Naive thymus-derived CD8-positive, alpha-beta T cell (primary cell): ENCODE measurements around the gene TUBGCP2. TPM values are rescaled to one million over a fixed set of nuclear protein-coding genes. Genes with fewer than 3 reads are reported as not detected.
A peak's percentile ranks its signal among the peaks of the same experiment; 100 is the strongest.
"Not testable (repeated sequence)": the region's sequence is repeated elsewhere in the genome, so short reads cannot be mapped to it uniquely, and the experiment has no call there.

ENCODE experiments used
- ATAC-seq, 2 donors: fragments of 150-1000 bp; cut with Tn5 transposase in 1 of 2; sonication (Bioruptor Pico), chemical (Tn5 transposase) in 1 of 2; 1 replicate in 1 of 2; 2 replicates in 1 of 2; pipeline ENCODE4 v1.10.0; 2021; ENCODE audit warnings: mild to moderate bottlenecking in 2 of 2, moderate library complexity in 2 of 2
- POLR2A ChIA-PET: fragments of 350-600 bp; sonication (Branson Sonifier 250); formaldehyde crosslinking; loops from one replicate; lab custom pipeline; 2021; ENCODE audit warnings: antibody characterized with exemption; lab: Charles Lee
- DNase-seq, 10 donors: peaks; one replicate each; pipeline versions ENCODE4 v3.0.0 to v3.0.0-alpha.2; 2020 to 2022
- H3K27ac Mint-ChIP-seq, 10 donors: one replicate each; pipeline ENCODE4 v1.8.0; 2020 to 2022; ENCODE audit warnings: mild to moderate bottlenecking in 10 of 10, mixed read lengths in 10 of 10, moderate library complexity in 4 of 10, inconsistent platforms in 1 of 10
- H3K27me3 Mint-ChIP-seq, 5 donors: one replicate each; pipeline ENCODE4 v1.8.0; 2021 to 2022; ENCODE audit warnings: mixed read lengths in 5 of 5
- H3K36me3 Mint-ChIP-seq, 3 donors: one replicate each; pipeline ENCODE4 v1.8.0; 2020 to 2022; ENCODE audit warnings: mixed read lengths in 3 of 3, mild to moderate bottlenecking in 2 of 3, inconsistent platforms in 1 of 3
- H3K4me1 Mint-ChIP-seq, 4 donors: one replicate each; pipeline ENCODE4 v1.8.0; 2021 to 2022; ENCODE audit warnings: mixed read lengths in 4 of 4
- H3K4me3 Mint-ChIP-seq, 10 donors: one replicate each; pipeline ENCODE4 v1.8.0; 2020 to 2022; ENCODE audit warnings: mild to moderate bottlenecking in 10 of 10, mixed read lengths in 10 of 10, moderate library complexity in 6 of 10, inconsistent platforms in 1 of 10
- H3K9me3 Mint-ChIP-seq, 9 donors: one replicate each; pipeline ENCODE4 v1.8.0; 2020 to 2022; ENCODE audit warnings: mixed read lengths in 9 of 9, mild to moderate bottlenecking in 3 of 9, inconsistent platforms in 1 of 9, moderate library complexity in 1 of 9
- polyA plus RNA-seq, 3 donors: library from polyadenylated mRNA; unstranded; fragments of 300-500 nt; fragmentation: Illumina TruSeq; gene quantifications; one replicate each; pipeline ENCODE4 v1.2.3, GENCODE V29; 2021
- total RNA-seq, 8 experiments: library from RNA in 2 of 8; stranded (reverse) in 2 of 8; gene quantifications; one replicate each; pipeline ENCODE4 v1.2.3 and lab custom pipeline; 2021 to 2026

TUBGCP2 gene
- total and polyA plus RNA-seq, 5 experiments from 2014 or later, result 24.7 to 72.9 (median 35.6) TPM

- H3K36me3 Mint-ChIP-seq, result peaks cover 0 to 3% (median 0%) of the 10 kb centered on the region in 3 donors
- H3K4me1 Mint-ChIP-seq, result peaks cover 9 to 35% (median 28%) of the 10 kb centered on the region in 4 donors
- no peak overlapping the region for H3K4me3 Mint-ChIP-seq
- no peak overlapping the region for H3K27ac Mint-ChIP-seq
- POLR2A ChIA-PET, result no interaction called here
- no peak for DNase-seq
- H3K9me3 Mint-ChIP-seq, result no peaks in the 10 kb centered on the region
- H3K27me3 Mint-ChIP-seq, result no peaks in the 10 kb centered on the region
- no peak for ATAC-seq
These were observed 42.4 kb downstream of the TUBGCP2 start for GRCh38 chr10:133266056-133266795.

DNA sequence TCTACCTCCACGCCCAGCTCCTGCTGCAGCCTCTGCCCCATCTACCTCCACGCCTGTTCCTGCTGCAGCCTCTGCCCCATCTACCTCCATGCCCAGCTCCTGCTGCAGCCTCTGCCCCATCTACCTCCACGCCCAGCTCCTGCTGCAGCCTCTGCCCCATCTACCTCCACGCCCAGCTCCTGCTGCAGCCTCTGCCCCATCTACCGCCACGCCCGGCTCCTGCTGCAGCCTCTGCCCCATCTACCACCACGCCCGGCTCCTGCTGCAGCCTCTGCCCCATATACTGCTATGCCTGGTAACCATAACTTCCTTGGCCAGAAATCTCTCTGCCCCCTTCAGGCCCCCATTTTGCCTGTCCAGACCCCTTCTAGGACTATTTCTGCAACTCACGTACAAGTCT lies 43.6 kb downstream of the TUBGCP2 start:
- H3K4me3 Mint-ChIP-seq, result peak overlapping the region in 5 of 10 donors; percentile 31 to 81 (median 52)
- POLR2A ChIA-PET, result interaction anchor here (1.5 to 4.0 kb wide), 2 partner anchors 10 to 13 kb away, joined by 8 to 39 read pairs; partner anchors contain the start of gene ADAM8
- H3K36me3 Mint-ChIP-seq, DNase-seq, ATAC-seq, H3K27me3 Mint-ChIP-seq, H3K9me3 Mint-ChIP-seq: not testable (repeated sequence)
- H3K27ac Mint-ChIP-seq, result peak overlapping the region in 4 of 10 donors; percentile 18 to 70 (median 36)
- peaks cover 9 to 47% (median 40%) of the 10 kb centered on the region in 4 donors for H3K4me1 Mint-ChIP-seq

GRCh38 chr10:133264461-133264860 lies 44.2 kb downstream of the TUBGCP2 start:
- peak overlapping the region in 9 of 10 donors; percentile 43 to 88 (median 69) for H3K27ac Mint-ChIP-seq
- peak; percentile 18 to 39 for ATAC-seq
- H3K36me3 Mint-ChIP-seq, result no peaks in the 10 kb centered on the region
- peak overlapping the region; percentile 22 to 81 (median 67) for H3K4me3 Mint-ChIP-seq
- no peaks in the 10 kb centered on the region for H3K27me3 Mint-ChIP-seq
- POLR2A ChIA-PET, result interaction anchor here (1.5 to 4.0 kb wide), 3 partner anchors 9 to 14 kb away, joined by 3 to 39 read pairs (median 8); partner anchors contain the start of gene ADAM8
- peaks cover 12 to 52% (median 46%) of the 10 kb centered on the region in 4 donors for H3K4me1 Mint-ChIP-seq
- no peaks in the 10 kb centered on the region for H3K9me3 Mint-ChIP-seq
- peak in 5 of 10 donors; percentile 30 to 77 (median 50) for DNase-seq

- no peak for DNase-seq
- Mint-ChIP-seq H3K4me1 (peaks cover 17 to 59% (median 53%) of the 10 kb centered on the region in 4 donors), H3K36me3 (no peaks in the 10 kb centered on the region), H3K4me3 (peak overlapping the region in 7 of 10 donors; percentile 18 to 81 (median 69)), H3K9me3 (no peaks in the 10 kb centered on the region), H3K27ac (peak overlapping the region in 8 of 10 donors; percentile 20 to 86 (median 66)), H3K27me3 (no peaks in the 10 kb centered on the region)
- POLR2A ChIA-PET, result interaction anchor here (0.7 to 4.0 kb wide), 6 partner anchors 8 to 126 kb away, joined by 3 to 39 read pairs (median 4); partner anchors contain the start of gene ADAM8
- ATAC-seq, result no peak
These were observed 45.0 kb downstream of the TUBGCP2 start for GRCh38 chr10:133263674-133264073.

GRCh38 chr10:133262696-133263095 lies 46.0 kb downstream of the TUBGCP2 start:
- ATAC-seq, result no peak
- Mint-ChIP-seq H3K4me1 (peaks cover 17 to 66% (median 60%) of the 10 kb centered on the region in 4 donors), H3K27ac (peak overlapping the region in 7 of 10 donors; percentile 20 to 95 (median 81))

GRCh38 chr10:133261726-133262325 lies 46.8 kb downstream of the TUBGCP2 start:
- POLR2A ChIA-PET, result interaction anchor here (4.0 kb wide), 1 partner anchor 13 kb away, joined by 39 read pairs; the partner anchor contains the start of gene ADAM8
- ATAC-seq (peak; percentile 38 to 45), DNase-seq (peak; percentile 62 to 92 (median 75))
- peak overlapping the region; percentile 71 to 87 (median 77) for H3K4me3 Mint-ChIP-seq
- no peaks in the 10 kb centered on the region for H3K9me3 Mint-ChIP-seq
- no peaks in the 10 kb centered on the region for H3K27me3 Mint-ChIP-seq
- no peaks in the 10 kb centered on the region for H3K36me3 Mint-ChIP-seq
- H3K4me1 Mint-ChIP-seq, result peaks cover 17 to 74% (median 67%) of the 10 kb centered on the region in 4 donors
- peak overlapping the region in 9 of 10 donors; percentile 74 to 95 (median 86) for H3K27ac Mint-ChIP-seq

More at GRCh38 chr10:133262696-133263095, 46.0 kb downstream of the TUBGCP2 start:
- Mint-ChIP-seq H3K27me3 (no peaks in the 10 kb centered on the region), H3K4me3 (peak overlapping the region in 9 of 10 donors; percentile 23 to 87 (median 73)), H3K36me3 (no peaks in the 10 kb centered on the region), H3K9me3 (no peaks in the 10 kb centered on the region)
- no peak for DNase-seq
- POLR2A ChIA-PET, result interaction anchor here (0.6 to 4.0 kb wide), 2 partner anchors 12 to 34 kb away, joined by 3 to 39 read pairs; partner anchors contain the start of gene ADAM8

GRCh38 chr10:133260895-133261725 lies 47.6 kb downstream of the TUBGCP2 start:
- Mint-ChIP-seq H3K27me3 (no peaks in the 10 kb centered on the region), H3K9me3 (no peaks in the 10 kb centered on the region), H3K27ac (peak overlapping the region; percentile 57 to 99 (median 93)), H3K4me1 (peaks cover 17 to 76% (median 67%) of the 10 kb centered on the region in 4 donors), H3K36me3 (no peaks in the 10 kb centered on the region), H3K4me3 (peak overlapping the region; percentile 45 to 87 (median 76))
- peak; percentile 55 to 89 (median 74) for DNase-seq
- POLR2A ChIA-PET, result no interaction called here
- peak; percentile 73 to 76 for ATAC-seq

DNA sequence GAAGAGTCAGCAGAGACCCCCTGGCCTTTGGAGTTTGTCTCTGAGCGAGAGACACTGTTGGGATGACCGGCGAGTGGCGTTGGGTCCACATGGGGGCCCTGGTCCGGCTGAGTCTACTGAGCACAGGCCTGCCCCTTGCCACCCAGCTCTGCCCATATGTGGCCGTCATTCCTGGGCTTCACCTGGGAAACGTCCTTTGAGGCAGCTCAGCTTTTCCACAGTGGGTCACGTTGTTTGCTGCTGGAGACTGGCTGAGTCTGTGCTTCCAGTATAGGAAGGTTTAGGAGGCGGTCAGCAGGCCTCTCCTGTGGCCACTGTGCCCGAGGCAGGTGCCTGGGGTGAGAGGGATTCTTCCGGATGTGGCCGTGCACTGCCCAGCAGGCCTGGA lies 49.1 kb downstream of the TUBGCP2 start:
- Mint-ChIP-seq H3K9me3 (no peaks in the 10 kb centered on the region), H3K27ac (peak overlapping the region; percentile 74 to 99 (median 96)), H3K4me3 (peak overlapping the region; percentile 16 to 92 (median 76)), H3K27me3 (peaks cover 0 to 1% (median 0%) of the 10 kb centered on the region in 5 donors), H3K4me1 (peaks cover 15 to 67% (median 57%) of the 10 kb centered on the region in 4 donors), H3K36me3 (no peaks in the 10 kb centered on the region)
- ATAC-seq (no peak), DNase-seq (no peak)
- POLR2A ChIA-PET, result interaction anchor here (0.7 to 1.7 kb wide), 4 partner anchors 9 to 48 kb away, joined by 3 to 6 read pairs (median 3); no protein-coding TSS in a partner anchor

- H3K4me3 Mint-ChIP-seq, result peak overlapping the region; percentile 43 to 92 (median 76)
- H3K9me3 Mint-ChIP-seq, result no peaks in the 10 kb centered on the region
- DNase-seq, result peak; percentile 37 to 84 (median 65)
- H3K27ac Mint-ChIP-seq, result peak overlapping the region; percentile 74 to 99 (median 96)
- POLR2A ChIA-PET, result interaction anchor here (0.7 to 1.7 kb wide), 4 partner anchors 10 to 49 kb away, joined by 3 to 6 read pairs (median 3); no protein-coding TSS in a partner anchor
- H3K27me3 Mint-ChIP-seq, result peaks cover 0 to 1% (median 0%) of the 10 kb centered on the region in 5 donors
- ATAC-seq, result peak; percentile 31 to 32
- H3K36me3 Mint-ChIP-seq, result no peaks in the 10 kb centered on the region
- H3K4me1 Mint-ChIP-seq, result peaks cover 10 to 61% (median 51%) of the 10 kb centered on the region in 4 donors
These were observed 49.7 kb downstream of the TUBGCP2 start for GRCh38 chr10:133258818-133259601.

DNA sequence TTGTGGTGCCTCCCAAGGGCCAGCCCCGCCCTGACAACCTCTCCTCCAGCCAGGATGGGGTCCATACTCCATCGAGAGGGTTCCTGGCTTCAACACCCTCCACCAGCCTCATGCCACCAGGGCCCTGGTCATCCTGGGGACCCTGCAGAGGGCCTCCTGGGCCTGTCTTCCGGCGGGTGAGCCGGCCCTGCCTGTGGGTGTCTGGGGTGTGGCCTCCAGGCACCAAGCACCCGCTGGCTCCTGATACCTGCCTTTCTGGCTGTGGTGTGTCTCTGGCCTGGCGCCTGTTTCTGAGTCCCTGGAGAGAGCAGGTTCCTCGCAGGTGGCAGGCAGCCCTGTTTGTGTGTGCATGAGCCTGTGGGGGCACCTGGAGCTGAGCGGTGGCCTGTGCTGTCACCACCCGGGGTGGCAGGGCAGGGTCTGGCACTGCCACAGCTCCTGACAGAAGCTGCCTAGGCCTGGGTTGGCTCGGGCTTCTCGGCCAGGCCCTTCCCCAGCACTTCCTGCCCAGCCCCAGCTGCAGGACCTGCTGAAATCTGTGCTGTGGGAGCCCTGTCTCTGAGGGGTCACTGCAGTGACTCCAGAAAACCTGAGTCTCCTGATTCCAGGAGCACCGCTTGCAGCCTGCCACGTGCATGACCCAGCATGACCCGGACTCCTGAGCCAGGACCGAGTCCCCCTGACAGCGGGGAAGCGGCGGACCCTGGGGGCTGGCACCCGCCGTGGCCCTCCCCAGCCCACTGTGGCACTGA lies 50.4 kb downstream of the TUBGCP2 start:
- peak overlapping the region in 9 of 10 donors; percentile 31 to 87 (median 73) for H3K27ac Mint-ChIP-seq
- POLR2A ChIA-PET, result interaction anchor here (1.1 to 1.7 kb wide), 5 partner anchors 11 to 50 kb away, joined by 3 to 7 read pairs (median 3); no protein-coding TSS in a partner anchor
- DNase-seq, result peak in 3 of 10 donors; percentile 32 to 39 (median 36)
- peaks cover 8 to 56% (median 46%) of the 10 kb centered on the region in 4 donors for H3K4me1 Mint-ChIP-seq
- peak overlapping the region in 8 of 10 donors; percentile 19 to 75 (median 62) for H3K4me3 Mint-ChIP-seq
- H3K36me3 Mint-ChIP-seq, result no peaks in the 10 kb centered on the region
- H3K9me3 Mint-ChIP-seq, result no peaks in the 10 kb centered on the region
- peaks cover 0 to 1% (median 0%) of the 10 kb centered on the region in 5 donors for H3K27me3 Mint-ChIP-seq
- peak; percentile 2 to 5 for ATAC-seq
